Measurements from ENCODE around the gene TEX52.

DNA sequence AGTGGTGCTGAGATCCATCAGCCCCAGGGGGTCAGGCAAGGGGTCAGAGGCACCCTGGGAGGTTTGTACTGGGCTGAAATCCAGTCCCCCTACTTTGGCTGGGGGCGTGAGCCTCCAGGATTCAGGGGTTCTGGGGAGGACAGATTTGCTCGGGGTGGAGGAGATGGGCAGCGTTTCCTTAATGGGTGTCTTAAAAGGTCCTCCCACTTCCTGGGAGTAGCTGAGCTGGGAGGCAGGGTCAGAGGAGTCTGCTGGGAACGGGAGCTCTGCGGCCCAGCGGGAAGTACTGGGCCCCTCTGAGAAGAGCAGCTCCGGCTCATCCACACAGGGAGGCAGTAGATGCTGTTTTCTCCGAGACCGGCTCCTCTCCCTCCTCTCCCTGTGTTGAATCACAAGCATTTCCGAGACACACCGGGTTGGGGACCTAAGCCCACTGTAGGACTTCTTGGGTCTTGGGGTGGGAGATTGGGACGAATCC lies 2.1 kb upstream of the TEX52 start:
- TF ChIP-seq, protein P1, sequence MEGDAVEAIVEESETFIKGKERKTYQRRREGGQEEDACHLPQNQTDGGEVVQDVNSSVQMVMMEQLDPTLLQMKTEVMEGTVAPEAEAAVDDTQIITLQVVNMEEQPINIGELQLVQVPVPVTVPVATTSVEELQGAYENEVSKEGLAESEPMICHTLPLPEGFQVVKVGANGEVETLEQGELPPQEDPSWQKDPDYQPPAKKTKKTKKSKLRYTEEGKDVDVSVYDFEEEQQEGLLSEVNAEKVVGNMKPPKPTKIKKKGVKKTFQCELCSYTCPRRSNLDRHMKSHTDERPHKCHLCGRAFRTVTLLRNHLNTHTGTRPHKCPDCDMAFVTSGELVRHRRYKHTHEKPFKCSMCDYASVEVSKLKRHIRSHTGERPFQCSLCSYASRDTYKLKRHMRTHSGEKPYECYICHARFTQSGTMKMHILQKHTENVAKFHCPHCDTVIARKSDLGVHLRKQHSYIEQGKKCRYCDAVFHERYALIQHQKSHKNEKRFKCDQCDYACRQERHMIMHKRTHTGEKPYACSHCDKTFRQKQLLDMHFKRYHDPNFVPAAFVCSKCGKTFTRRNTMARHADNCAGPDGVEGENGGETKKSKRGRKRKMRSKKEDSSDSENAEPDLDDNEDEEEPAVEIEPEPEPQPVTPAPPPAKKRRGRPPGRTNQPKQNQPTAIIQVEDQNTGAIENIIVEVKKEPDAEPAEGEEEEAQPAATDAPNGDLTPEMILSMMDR (conservative IDR thresholded peaks at IDR 0.05) = no peak
- TF ChIP-seq EZH2 (IDR thresholded peaks at IDR 0.05; ENCODE audit: low read depth) = no peak
